Liver (tissue), 9 donors: ENCODE data around the gene ZNF273. TPM values are rescaled to one million over a fixed set of nuclear protein-coding genes. Genes with fewer than 3 reads are reported as not detected.
A peak's percentile ranks its signal among the peaks of the same experiment; 100 is the strongest.

Experiments
- DNase-seq: peaks from one replicate; pipeline ENCODE4 v3.0.0-alpha.2; 2017; ENCODE audit warnings: low spot score
- H3K27ac ChIP-seq, 2 donors: one replicate each; pipeline ENCODE4 v1.7.0; 2013; ENCODE audit warnings: inconsistent platforms in 2 of 2, low read length in 2 of 2, control low read depth in 1 of 2, low read depth in 1 of 2, mild to moderate bottlenecking in 1 of 2
- H3K27me3 ChIP-seq, 4 donors: one replicate each; pipeline versions ENCODE4 v1.6.1 to v1.7.0; 2013; ENCODE audit warnings: low read length in 3 of 4, inconsistent platforms in 1 of 4, mild to moderate bottlenecking in 1 of 4, moderate library complexity in 1 of 4; ENCODE audit not compliant: control insufficient read depth in 4 of 4, insufficient read depth in 4 of 4
- H3K36me3 ChIP-seq, 4 donors: one replicate each; pipeline versions ENCODE4 v1.6.1 to v1.7.0; 2013; ENCODE audit warnings: low read length in 3 of 4, mild to moderate bottlenecking in 3 of 4, low read depth in 1 of 4, moderate library complexity in 1 of 4; ENCODE audit not compliant: control insufficient read depth in 4 of 4, insufficient read depth in 3 of 4
- H3K4me1 ChIP-seq, 4 donors: one replicate each; pipeline versions ENCODE4 v1.6.1 to v1.7.0; 2013; ENCODE audit warnings: low read length in 3 of 4, mild to moderate bottlenecking in 3 of 4, moderate library complexity in 1 of 4; ENCODE audit not compliant: control insufficient read depth in 4 of 4, insufficient read depth in 4 of 4
- H3K4me3 ChIP-seq, 3 donors: one replicate each; pipeline versions ENCODE4 v1.6.1 to v1.7.0; 2013; ENCODE audit warnings: low read length in 3 of 3, control low read depth in 1 of 3, low read depth in 1 of 3, mild to moderate bottlenecking in 1 of 3
- H3K9ac ChIP-seq, 2 donors: one replicate each; pipeline ENCODE4 v1.7.0; 2013; ENCODE audit warnings: low read length in 2 of 2, mild to moderate bottlenecking in 2 of 2, moderate library complexity in 2 of 2, control low read depth in 1 of 2, low read depth in 1 of 2
- H3K9me3 ChIP-seq, 4 donors: one replicate each; pipeline versions ENCODE4 v1.6.1 to v1.7.0; 2013; ENCODE audit warnings: low read length in 3 of 4; ENCODE audit not compliant: control insufficient read depth in 4 of 4
- EGR1 ChIP-seq, 2 donors: IDR thresholded peaks; 2 replicates each; pipeline ENCODE4 v1.6.1; 2016 to 2018; ENCODE audit warnings: antibody characterized with exemption in 2 of 2, low read depth in 2 of 2
- FOXA1 ChIP-seq: IDR thresholded peaks from 2 replicates; pipeline ENCODE4 v1.6.1; 2016; ENCODE audit warnings: antibody characterized with exemption
- FOXA2 ChIP-seq: IDR thresholded peaks from 2 replicates; pipeline ENCODE4 v1.6.1; 2016; ENCODE audit warnings: antibody characterized with exemption
- GABPA ChIP-seq, 2 donors: IDR thresholded peaks in 1 of 2; conservative IDR thresholded peaks in 1 of 2; 2 replicates each; pipeline ENCODE4 v1.6.1; 2016; ENCODE audit warnings: antibody characterized with exemption in 2 of 2, mild to moderate bottlenecking in 1 of 2, moderate library complexity in 1 of 2
- HNF4A ChIP-seq, 2 donors: conservative IDR thresholded peaks; 2 replicates each; pipeline ENCODE4 v1.6.1; 2016; ENCODE audit warnings: antibody characterized with exemption in 2 of 2, mild to moderate bottlenecking in 2 of 2
- HNF4G ChIP-seq: IDR thresholded peaks from 2 replicates; pipeline ENCODE4 v1.6.1; 2016; ENCODE audit warnings: antibody characterized with exemption
- JUND ChIP-seq, 2 donors: IDR thresholded peaks; 2 replicates each; pipeline ENCODE4 v1.6.1; 2016; ENCODE audit warnings: antibody characterized with exemption in 2 of 2
- NR2F2 ChIP-seq: IDR thresholded peaks from 2 replicates; pipeline ENCODE4 v1.6.1; 2016; ENCODE audit warnings: antibody characterized with exemption
- RAD21 ChIP-seq, 2 donors: IDR thresholded peaks; 2 replicates each; pipeline ENCODE4 v1.6.1; 2016; ENCODE audit warnings: antibody characterized with exemption in 2 of 2, mild to moderate bottlenecking in 2 of 2
- RXRA ChIP-seq, 2 donors: IDR thresholded peaks; 2 replicates each; pipeline ENCODE4 v1.6.1; 2017 to 2018; ENCODE audit warnings: antibody characterized with exemption in 2 of 2, mild to moderate bottlenecking in 1 of 2
- SP1 ChIP-seq: IDR thresholded peaks from 2 replicates; pipeline ENCODE4 v1.6.1; 2018; ENCODE audit warnings: antibody characterized with exemption, mild to moderate bottlenecking
- TAF1 ChIP-seq: conservative IDR thresholded peaks from 2 replicates; pipeline ENCODE4 v1.6.1; 2016; ENCODE audit warnings: antibody characterized with exemption, mild to moderate bottlenecking
- WGBS: extraction: QIAGEN DNeasy Blood & Tissue Kit; methylation state at CpG from one replicate; pipeline ENCODE4 v1.1.7; 2013; 5-methylcytosine and 5-hydroxymethylcytosine counted together
- polyA plus RNA-seq, 2 donors: library from polyadenylated mRNA; stranded (reverse) in 1 of 2; unstranded in 1 of 2; fragments of 200-250 nt in 1 of 2; fragments of >200 nt in 1 of 2; fragmentation: Nextera tagmentation in 1 of 2; extraction: Ambion mirVana in 1 of 2; gene quantifications; one replicate each; pipeline versions ENCODE4 v1.2.1 to v1.2.3, GENCODE V29; 2013 to 2015
- total RNA-seq, 2 donors: library from RNA; depleted of rRNA; stranded (reverse); fragments of >200 nt; gene quantifications; one replicate each; pipeline ENCODE4 v1.2.3, GENCODE V29; 2014
- TF ChIP-seq, protein P1 (sequence below): fragments of 150-350 bp; IDR thresholded peaks from 2 replicates; pipeline ENCODE4 v1.5.1; 2017; ENCODE audit warnings: improper control_type of control experiment, low read depth, low read length; ENCODE audit not compliant: missing input control
- TF ChIP-seq, protein P2 (sequence below): IDR thresholded peaks from 2 replicates; pipeline ENCODE4 v1.6.1; 2016; ENCODE audit warnings: antibody characterized with exemption, mild to moderate bottlenecking
- TF ChIP-seq, protein P3 (sequence below): IDR thresholded peaks from 2 replicates; pipeline ENCODE4 v1.6.1; 2016; ENCODE audit warnings: antibody characterized with exemption
- TF ChIP-seq, protein P4 (sequence below): IDR thresholded peaks from 2 replicates; pipeline ENCODE4 v1.6.1; 2016; ENCODE audit warnings: antibody characterized with exemption
- TF ChIP-seq, protein P5 (sequence below): IDR thresholded peaks from 2 replicates; pipeline ENCODE4 v1.6.1; 2016; ENCODE audit warnings: antibody characterized with exemption
- donor health status: healthy.
- donor health status: healthy.
- donor health status: healthy.
- donor health status: healthy.
- donor health status: healthy.

ZNF273 gene
- total and polyA plus RNA-seq, 4 donors: 0.43 to 14.9 (median 0.73) TPM

DNA sequence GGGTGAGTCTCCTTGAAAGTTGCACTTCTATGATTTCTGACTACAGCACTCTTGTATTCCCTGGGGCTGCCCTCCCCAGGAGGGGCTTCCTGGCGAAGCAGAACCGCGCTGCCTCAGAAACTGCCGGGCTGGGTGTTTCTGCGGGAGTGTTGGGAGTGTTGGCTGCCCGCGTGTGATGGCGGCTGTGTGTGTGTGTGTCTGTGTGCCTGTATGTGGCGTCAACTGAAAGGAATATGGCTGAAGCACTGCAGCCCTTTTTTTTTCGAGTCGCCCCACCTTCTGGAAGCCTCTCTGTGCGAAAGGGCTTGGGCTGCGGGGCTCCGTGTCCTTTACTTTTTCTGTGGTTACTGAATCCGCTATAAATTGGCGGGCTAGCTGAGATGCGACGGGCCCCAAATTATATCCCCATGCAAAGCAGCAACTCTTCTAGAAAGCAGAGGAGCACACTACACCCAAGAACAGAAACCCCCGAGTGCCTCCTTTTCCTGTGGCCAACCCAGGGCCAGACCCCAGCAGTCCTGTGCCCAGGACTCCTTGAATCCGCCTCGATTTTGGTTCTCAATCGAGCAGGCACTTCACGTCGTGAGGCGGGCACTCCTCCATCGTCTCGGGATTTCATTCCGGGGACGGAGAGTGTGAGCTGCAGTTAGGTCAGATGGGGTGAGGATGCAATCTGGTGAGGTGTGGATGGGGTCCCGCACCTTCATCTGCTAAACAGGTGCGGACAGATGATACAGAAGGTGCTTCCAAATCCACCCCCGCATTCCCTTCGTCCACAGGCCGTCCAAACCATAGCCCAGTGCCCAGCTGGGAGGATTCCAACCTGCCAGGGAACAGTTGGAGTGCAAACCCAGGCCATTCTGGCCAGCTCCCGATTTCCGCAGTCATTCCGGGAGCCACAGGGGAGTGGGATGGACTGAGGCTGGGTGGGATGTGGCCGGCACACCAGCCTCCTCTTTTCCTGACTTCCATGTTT is 22.5 kb upstream of the ZNF273 start:
- Histone ChIP-seq H3K27ac (no peak overlapping the region), H3K9me3 (peaks cover 6 to 21% (median 14%) of the 10 kb centered on the region in 4 donors), H3K9ac (no peak overlapping the region), H3K4me1 (no peaks in the 10 kb centered on the region), H3K27me3 (no peaks in the 10 kb centered on the region), H3K36me3 (no peaks in the 10 kb centered on the region), H3K4me3 (no peak overlapping the region)
- TF ChIP-seq, protein P1, sequence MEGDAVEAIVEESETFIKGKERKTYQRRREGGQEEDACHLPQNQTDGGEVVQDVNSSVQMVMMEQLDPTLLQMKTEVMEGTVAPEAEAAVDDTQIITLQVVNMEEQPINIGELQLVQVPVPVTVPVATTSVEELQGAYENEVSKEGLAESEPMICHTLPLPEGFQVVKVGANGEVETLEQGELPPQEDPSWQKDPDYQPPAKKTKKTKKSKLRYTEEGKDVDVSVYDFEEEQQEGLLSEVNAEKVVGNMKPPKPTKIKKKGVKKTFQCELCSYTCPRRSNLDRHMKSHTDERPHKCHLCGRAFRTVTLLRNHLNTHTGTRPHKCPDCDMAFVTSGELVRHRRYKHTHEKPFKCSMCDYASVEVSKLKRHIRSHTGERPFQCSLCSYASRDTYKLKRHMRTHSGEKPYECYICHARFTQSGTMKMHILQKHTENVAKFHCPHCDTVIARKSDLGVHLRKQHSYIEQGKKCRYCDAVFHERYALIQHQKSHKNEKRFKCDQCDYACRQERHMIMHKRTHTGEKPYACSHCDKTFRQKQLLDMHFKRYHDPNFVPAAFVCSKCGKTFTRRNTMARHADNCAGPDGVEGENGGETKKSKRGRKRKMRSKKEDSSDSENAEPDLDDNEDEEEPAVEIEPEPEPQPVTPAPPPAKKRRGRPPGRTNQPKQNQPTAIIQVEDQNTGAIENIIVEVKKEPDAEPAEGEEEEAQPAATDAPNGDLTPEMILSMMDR: no peak
- TF ChIP-seq RXRA (IDR thresholded peaks at IDR 0.05): no peak
- DNase-seq: peak; percentile 29
- WGBS: 92% methylated on average over 38 of the region's 38 CpGs

DNA sequence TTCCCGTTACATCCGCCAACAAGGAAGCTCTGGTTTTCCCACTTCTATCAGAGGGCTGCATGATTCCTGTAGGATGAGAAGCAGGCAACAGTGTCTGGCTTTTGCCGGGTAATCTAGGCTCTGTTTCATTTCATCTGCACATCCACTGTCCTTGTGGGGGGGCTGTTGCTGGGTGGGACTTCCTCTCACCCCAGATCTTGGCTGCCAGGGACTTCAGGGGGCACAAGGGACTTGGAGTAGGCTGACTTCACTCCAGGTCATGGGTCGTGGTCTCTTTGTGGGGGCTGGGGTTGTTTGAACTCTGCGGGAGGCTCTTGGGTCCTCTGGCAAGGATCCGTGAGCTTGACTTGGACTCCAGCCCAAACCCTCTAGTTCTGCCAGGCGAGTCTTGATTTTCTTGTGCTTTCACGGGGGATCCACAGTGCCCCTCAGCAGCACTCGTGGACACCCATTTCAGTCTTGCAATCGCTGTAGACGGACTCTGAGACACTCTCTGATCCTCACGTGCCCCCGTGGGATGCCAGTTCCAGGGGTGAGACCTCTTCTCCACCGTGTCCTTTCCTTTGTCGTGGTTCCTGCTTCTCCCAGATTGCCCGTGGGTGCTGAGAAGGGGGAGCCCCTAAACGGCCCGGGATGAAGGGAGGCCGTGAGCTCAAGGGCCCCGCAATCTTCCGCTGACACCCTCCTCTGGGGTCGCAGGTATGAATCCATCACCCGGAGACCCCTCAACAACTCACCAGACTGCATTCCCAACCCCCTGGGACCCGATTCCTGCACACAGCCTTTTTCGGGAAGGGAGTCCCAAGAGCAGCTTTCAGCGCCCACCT is 21.4 kb upstream of the ZNF273 start:
- Histone ChIP-seq H3K4me3 (peak overlapping the region in 1 of 3 donors; percentile 22), H3K9me3 (peaks cover 4 to 21% (median 13%) of the 10 kb centered on the region in 4 donors), H3K9ac (no peak overlapping the region), H3K36me3 (no peaks in the 10 kb centered on the region), H3K27ac (no peak overlapping the region), H3K27me3 (peaks cover 0 to 2% (median 0%) of the 10 kb centered on the region in 4 donors), H3K4me1 (no peaks in the 10 kb centered on the region)
- 73% methylated on average over 26 of the region's 26 CpGs for WGBS
- TF ChIP-seq SP1 (no peak), RXRA (IDR thresholded peaks at IDR 0.05) (no peak), HNF4A (conservative IDR thresholded peaks at IDR 0.05) (no peak), HNF4G (no peak), TAF1 (no peak), FOXA1 (no peak), FOXA2 (no peak), NR2F2 (no peak), JUND (IDR thresholded peaks at IDR 0.05) (no peak), GABPA (IDR thresholded peaks at IDR 0.05 in 1 of 2, conservative IDR thresholded peaks at IDR 0.05 in 1 of 2) (no peak), RAD21 (IDR thresholded peaks at IDR 0.05) (no peak), EGR1 (IDR thresholded peaks at IDR 0.05; ENCODE audit: low read depth in 2 of 2) (no peak)
- TF ChIP-seq, protein P2, sequence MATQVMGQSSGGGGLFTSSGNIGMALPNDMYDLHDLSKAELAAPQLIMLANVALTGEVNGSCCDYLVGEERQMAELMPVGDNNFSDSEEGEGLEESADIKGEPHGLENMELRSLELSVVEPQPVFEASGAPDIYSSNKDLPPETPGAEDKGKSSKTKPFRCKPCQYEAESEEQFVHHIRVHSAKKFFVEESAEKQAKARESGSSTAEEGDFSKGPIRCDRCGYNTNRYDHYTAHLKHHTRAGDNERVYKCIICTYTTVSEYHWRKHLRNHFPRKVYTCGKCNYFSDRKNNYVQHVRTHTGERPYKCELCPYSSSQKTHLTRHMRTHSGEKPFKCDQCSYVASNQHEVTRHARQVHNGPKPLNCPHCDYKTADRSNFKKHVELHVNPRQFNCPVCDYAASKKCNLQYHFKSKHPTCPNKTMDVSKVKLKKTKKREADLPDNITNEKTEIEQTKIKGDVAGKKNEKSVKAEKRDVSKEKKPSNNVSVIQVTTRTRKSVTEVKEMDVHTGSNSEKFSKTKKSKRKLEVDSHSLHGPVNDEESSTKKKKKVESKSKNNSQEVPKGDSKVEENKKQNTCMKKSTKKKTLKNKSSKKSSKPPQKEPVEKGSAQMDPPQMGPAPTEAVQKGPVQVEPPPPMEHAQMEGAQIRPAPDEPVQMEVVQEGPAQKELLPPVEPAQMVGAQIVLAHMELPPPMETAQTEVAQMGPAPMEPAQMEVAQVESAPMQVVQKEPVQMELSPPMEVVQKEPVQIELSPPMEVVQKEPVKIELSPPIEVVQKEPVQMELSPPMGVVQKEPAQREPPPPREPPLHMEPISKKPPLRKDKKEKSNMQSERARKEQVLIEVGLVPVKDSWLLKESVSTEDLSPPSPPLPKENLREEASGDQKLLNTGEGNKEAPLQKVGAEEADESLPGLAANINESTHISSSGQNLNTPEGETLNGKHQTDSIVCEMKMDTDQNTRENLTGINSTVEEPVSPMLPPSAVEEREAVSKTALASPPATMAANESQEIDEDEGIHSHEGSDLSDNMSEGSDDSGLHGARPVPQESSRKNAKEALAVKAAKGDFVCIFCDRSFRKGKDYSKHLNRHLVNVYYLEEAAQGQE: no peak
- TF ChIP-seq, protein P3, sequence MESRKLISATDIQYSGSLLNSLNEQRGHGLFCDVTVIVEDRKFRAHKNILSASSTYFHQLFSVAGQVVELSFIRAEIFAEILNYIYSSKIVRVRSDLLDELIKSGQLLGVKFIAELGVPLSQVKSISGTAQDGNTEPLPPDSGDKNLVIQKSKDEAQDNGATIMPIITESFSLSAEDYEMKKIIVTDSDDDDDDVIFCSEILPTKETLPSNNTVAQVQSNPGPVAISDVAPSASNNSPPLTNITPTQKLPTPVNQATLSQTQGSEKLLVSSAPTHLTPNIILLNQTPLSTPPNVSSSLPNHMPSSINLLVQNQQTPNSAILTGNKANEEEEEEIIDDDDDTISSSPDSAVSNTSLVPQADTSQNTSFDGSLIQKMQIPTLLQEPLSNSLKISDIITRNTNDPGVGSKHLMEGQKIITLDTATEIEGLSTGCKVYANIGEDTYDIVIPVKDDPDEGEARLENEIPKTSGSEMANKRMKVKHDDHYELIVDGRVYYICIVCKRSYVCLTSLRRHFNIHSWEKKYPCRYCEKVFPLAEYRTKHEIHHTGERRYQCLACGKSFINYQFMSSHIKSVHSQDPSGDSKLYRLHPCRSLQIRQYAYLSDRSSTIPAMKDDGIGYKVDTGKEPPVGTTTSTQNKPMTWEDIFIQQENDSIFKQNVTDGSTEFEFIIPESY: no peak
- TF ChIP-seq, protein P1: no peak
- TF ChIP-seq, protein P4, sequence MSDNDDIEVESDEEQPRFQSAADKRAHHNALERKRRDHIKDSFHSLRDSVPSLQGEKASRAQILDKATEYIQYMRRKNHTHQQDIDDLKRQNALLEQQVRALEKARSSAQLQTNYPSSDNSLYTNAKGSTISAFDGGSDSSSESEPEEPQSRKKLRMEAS: no peak
- TF ChIP-seq, protein P5, sequence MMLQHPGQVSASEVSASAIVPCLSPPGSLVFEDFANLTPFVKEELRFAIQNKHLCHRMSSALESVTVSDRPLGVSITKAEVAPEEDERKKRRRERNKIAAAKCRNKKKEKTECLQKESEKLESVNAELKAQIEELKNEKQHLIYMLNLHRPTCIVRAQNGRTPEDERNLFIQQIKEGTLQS: no peak
- DNase-seq: peak; percentile 23
